H4 (cell line): ENCODE data around the gene TMEM247. TPM values are rescaled to one million over a fixed set of nuclear protein-coding genes. Genes with fewer than 3 reads are reported as not detected.
"Not testable (repeated sequence)": the region's sequence is repeated elsewhere in the genome, so short reads cannot be mapped to it uniquely, and the experiment has no call there.

ENCODE experiments used
- DNase-seq: peaks from one replicate; pipeline ENCODE4 v3.0.0-alpha.2; 2015; ENCODE audit warnings: low spot score
- total RNA-seq: library from RNA; depleted of rRNA; stranded (reverse); fragments of >200 nt; shearing (Covaris generic); gene quantifications from 2 replicates; pipeline ENCODE4 v1.2.3, GENCODE V29; 2014

The TMEM247 gene
- total RNA-seq, 1 experiment from 2014 or later = not detected

DNA sequence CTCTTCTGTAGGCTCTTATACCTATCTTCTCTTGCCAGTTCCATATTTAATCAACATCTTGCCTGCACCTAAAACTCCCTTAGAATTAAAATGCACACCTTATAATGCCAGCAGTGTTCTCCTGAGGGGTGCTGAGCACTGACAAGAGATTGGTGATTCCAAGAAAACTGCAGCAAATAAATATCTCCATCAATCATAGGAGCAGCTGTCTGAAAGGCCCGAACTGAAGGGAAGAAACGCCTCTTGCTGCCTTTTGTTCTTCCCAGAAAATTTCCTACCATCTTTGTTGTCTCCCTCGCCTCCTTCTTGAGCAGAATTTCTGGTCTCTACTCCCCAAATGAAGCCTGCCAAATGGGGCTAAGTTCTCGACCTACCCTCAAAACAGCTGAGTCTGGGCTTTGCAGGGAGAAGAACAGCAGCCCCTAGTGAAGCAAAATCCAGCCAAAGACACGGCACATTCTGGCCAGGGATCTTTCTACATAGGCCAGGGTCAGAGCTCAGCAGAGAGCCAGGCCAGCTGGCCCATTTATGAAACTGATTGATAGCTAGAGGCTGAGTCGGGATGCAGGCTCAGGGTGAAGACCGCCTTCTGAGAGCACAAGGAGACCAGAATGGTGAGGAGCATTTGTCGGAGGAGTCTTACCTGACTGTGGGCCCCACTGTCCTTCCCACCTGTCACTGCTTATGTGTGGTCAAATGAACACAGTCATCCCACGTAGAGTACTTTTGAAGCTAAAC is 20.4 kb upstream of the TMEM247 start:
- no peak for DNase-seq

DNA sequence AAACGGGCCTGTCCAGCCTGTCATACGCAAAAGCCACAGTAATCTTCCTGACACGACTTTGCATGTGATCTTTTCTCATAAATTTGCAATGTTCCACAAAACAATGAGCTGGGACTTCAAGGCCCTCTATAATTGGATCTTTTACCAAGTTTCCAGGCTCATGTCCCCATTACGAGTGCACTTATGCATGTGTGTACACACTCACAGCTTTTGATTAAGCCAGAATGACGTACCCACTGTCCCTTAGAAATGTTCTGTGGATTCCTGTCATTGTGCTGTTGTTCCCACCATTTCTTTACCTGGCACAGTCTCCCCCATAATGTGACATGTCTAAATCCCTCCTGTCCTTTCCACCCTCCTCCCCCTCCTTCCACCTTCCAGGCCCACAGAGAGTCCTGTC is 19.7 kb upstream of the TMEM247 start:
- DNase-seq = no peak

DNA sequence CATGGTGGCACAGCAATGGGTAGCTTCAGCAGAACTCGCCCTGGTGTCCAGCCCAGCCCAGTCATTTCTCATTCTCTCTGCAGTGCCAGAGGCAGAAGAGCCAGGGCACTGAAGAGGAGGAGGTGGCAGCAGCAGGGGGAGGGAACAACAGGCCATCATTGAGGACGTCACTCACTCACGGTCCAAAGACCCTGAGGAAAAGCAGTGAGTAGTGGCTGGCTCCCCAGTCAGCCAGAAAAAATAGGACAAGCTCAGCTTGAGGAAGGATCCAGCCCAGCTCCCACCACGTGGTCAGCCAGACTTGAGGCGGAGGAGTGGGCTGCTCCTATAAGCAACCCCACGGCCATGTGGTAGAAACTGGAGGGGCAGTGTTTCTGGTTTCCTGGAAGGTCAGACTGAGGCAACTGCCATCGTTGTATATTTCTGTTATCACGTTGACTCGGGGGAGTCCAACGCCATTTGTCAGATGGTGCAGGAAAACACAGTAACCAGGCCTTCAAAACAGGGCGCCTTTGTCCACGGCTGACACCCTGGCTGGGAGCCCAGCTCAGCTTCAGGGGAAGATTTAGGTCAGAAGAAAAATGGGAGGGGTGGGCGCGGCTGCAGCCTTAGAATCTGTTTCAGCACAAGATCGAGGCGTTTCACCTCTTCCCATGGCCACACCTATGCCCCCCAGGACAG is 19.0 kb upstream of the TMEM247 start:
- no peak for DNase-seq

DNA sequence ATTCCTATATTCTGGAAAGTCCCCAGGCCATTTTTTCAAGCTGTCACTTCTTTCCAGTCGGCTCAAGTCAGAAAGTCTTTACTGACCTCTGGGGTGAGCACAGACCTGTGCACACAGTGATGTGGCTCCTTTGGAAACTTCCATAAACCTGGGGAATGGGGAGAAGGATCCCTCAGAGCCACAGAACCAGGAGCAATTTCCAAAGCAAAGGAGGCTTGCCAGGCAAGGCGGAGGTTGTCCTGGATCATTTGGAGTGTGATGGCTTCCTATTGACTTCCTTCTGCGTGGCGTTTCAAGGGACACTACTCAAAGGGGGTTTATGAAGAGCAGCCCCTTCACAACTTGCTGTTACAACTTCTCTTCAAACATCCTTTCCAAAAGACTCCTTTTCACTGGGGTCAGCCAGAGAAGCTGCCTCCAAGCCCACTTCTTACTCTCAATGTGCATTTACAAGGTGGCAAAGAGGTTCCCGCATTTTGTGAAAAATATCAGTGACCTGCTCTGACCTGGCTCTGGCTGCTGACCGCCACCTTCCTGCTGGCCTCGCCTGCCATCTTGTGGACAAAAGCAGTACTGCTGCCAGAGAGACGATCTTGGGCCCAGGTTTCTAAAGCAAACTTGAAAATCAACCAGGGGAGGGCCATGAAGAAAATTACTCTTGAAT is 18.2 kb upstream of the TMEM247 start:
- DNase-seq = peak; percentile 52

DNA sequence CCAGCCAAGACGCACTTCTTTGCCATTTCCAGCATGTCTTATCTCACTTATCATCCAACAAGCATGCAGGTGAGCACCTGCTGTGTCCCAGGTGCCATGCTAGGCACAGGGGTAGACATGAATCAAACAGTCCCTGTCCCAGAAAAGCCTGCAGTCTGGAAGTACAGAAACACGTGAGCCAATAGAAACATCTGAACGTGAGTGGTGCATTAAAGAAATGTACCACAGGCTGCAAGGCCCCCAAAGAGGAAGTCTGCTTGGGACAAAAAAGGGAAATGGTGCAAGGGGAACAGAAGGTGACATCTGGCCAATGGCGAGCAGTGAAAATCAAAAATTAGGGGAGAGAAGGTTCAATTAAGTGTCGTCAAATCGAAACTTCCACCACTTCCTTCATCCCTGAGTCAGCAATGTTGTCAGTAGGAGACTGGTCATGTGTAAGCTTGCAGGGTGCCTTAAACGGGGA is 17.6 kb upstream of the TMEM247 start:
- no peak for DNase-seq

DNA sequence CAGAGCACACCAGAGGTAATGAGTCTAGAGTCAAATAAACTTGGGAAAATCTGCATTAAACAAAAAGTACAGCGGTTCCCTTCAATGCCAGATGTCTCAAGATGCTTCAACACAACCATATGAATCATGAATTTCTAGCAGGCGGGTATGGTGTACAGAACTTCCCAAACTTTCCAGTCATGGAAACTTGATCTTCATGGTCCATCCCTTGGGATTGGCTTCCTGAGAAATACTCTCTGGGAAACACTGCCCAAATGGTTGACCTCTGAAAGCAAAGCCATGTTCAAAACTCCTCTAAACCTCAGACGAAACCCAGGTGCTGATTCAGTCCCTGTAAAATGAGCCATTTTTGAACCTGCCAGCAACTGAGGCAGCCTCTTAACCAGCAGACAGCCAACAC is 16.4 kb upstream of the TMEM247 start:
- no peak for DNase-seq

DNA sequence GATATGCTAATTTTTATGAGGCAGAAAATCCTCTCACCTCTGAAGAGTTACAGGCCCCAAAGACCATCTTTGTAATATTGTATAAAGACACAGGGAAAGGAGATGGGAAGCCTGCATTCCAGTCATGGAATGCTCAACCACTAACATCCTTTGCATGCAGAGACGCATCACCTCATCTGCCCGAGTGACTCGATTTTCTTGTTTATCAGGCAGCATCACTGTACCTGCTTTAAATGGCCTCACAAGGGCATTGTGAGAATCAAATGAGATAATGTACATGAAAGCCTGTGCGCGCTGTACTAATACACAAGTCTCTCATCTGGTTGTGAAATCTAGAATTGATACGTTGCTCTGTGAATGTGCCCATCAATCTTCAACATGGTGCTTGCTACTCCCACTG is 10.2 kb upstream of the TMEM247 start:
- DNase-seq = no peak

DNA sequence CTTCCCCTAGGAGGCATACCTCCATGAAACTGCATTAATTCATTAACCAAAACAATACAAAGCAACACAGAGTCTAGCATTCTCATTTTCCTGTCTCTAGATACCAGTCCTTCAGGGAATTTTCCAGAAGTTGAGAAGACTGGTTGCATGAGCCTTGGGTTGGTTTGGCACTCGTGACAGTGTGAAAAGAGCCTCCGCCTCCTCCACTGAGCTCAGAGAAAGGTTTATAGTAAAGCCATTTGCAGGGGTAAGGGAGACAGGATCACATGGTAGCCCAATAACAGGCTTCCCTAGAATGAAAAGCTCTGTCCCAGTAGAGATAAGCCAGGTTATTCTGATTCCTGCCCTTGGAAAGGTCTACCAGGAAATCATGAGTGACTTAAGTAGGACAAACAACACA is 9.7 kb upstream of the TMEM247 start:
- no peak for DNase-seq

DNA sequence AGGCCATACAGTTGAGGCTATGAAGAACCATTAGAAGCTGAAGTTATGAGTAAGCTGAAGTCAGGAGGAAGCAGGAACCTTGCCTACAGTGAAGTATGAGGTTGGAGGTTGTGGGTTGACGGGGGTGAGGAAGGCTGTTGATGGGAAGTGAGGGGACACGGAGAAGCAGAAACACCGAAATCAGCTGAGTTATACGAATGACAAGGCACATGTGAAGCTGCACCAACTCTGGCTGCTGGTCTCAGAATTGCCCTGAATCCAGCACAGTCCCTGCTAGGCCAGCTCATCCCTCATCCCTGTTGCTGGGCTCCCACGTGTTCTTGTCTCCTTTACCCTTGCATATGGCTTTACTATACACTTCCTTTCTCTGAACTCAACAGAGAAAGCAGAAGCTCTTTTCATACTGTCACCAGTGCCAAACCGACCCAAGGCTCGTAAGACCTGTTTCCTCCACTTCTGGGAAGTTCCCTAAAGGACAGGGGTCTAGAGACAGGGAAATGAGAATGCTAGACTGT is 9.2 kb upstream of the TMEM247 start:
- DNase-seq = no peak

DNA sequence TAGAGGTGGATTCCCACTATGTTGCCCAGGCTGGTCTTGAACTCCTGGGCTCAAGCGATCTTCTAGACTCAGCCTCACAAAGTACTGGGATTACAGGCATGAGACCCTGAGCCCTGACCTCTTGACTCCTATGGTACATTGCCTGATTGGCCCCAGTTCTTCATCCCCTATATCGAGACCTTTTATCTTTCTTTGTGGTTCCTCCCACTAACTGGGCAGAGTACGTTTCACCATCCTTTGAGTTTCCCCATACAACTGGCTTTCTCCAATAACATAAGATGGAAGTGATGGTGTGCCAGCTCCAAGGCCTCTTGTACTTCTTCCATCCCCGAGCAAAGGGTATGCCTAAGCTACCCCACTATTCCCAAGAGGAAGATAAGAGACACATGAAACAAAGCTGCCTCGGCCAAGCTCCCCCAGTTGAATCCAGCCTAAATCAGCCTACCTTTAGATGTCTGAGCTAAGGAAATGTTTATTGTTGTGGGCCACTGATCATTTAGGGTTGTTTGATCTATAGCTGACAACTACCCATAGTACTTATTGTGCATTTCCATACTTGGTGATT is 8.3 kb upstream of the TMEM247 start:
- DNase-seq = no peak

DNA sequence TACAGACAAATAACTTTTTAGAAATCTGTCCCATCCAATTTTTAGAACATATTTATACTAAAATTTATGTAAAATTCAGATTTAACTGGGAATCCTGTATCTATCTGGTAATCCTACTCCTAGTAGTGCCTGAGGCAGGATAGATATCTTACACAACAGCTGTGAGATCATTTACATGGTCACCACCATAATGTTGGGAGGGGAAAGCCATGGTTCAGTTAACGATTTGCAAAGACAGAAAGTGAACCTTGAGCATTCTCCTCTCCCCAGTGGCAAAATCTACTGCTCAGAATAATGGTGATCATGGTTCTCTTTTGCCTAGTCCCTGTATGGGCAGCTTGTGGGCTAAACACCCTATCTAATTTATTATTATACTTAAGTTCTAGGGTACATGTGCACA is 7.7 kb upstream of the TMEM247 start:
- DNase-seq = no peak

DNA sequence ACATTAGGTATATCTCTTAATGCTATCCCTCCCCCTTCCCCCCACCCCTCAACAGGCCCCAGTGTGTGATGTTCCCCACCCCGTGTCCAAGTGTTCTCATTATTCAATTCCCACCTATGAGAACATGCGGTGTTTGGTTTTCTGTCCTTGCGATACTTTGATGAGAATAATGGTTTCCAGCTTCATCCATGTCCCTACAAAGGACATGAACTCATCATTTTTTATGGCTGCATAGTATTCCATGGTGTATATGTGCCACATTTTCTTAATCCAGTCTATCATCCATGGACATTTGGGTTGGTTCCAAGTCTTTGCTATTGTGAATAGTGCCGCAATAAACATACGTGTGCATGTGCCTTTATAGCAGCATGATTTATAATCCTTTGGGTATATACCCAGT is 7.2 kb upstream of the TMEM247 start:
- DNase-seq = not testable (repeated sequence)

DNA sequence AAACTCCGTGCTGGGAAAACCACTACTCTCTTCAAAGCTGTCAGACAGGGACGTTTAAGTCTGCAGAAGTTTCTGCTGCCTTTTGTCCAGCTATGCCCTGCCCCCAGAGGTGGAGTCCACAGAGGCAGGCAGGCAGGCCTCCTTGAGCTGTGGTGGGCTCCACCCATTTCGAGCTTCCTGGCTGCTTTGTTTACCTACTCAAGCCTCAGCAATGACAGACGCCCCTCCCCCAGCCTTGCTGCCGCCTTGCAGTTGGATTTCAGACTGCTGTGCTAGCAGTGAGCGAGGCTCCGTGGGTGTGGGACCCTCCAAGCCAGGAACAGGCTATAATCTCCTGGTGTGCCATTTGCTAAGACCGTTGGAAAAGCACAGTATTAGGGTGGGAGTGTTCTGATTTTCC is 1.9 kb upstream of the TMEM247 start:
- not testable (repeated sequence) for DNase-seq

DNA sequence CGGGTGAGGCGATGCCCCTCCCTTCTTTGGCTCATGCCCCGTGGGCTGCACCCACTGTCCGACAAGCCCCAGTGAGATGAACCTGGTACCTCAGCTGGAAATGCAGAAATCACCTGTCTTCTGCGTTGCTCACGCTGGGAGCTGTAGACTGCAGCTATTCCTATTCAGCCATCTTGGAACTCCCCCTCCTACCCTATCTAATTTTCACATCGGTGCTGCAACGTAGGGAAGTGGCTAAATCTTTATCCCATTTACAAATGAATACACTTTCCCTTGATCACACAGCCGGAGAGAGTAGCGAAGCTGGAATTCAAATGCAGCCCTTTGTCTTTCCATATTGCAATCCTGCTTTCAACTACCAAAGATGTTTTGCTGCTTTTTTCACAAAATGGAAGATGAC is 1.4 kb upstream of the TMEM247 start:
- DNase-seq = no peak

DNA sequence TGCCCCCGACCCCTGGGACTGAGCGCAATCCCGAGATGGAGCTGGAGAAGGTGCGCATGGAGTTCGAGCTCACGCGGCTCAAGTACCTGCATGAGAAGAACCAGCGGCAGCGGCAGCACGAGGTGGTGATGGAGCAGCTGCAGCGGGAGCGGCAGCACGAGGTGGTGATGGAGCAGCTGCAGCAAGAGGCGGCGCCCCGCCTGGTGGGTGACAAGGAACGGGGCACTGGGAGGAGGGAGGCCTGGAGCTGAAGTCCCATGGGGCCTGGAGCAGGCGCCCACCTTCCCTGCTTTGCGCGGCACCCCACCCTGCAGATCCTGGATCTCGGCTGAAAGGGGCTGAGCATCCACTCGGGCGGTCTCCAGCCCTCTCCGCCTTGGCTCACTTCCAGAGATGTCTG is 1.2 kb downstream of the TMEM247 start:
- no peak for DNase-seq

DNA sequence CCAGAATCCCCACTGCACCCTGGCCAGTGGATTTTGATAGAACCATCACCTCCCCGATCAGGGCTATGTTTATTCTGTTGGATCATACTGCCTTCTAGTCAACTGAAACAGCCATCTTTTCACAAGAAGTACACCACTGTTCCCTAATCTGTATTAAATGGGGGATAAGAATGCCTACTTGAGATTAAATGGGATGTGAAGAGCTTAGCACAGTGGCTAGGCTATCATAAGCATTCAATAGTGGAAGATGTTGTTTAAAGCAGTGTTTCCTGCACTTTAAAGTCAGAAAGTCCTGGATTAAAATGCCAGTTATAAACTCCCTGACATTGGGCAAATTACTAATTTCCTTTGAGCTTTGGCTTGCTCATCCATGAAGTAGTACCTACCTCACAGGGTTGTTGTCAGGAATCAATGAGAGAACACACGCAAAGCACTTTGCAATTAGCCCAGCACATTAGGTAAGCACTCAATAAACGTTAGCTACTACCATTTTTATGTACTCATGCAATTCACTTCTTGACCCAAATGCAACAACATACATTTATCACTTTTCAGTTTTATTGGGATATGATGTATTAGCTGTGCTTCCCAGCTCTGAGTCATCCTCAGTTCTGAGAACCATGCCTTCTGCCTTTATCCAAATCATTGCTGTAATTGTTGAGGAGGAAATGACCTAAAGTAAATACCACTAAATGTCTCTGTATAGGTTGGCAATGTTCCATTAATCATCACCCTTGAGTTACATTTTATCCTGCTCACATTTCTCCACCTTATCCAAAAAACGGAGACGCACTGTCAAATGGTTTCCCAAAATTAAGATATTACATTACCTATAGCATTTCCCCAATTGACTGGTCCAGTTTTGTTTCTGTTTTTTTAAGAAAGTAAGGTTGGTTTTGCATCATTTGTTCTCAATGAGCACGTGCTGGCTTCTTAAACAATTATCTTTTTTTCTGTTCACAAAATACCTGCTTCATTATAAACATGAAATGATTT is 2.1 kb downstream of the TMEM247 start:
- peak; percentile 62 for DNase-seq

DNA sequence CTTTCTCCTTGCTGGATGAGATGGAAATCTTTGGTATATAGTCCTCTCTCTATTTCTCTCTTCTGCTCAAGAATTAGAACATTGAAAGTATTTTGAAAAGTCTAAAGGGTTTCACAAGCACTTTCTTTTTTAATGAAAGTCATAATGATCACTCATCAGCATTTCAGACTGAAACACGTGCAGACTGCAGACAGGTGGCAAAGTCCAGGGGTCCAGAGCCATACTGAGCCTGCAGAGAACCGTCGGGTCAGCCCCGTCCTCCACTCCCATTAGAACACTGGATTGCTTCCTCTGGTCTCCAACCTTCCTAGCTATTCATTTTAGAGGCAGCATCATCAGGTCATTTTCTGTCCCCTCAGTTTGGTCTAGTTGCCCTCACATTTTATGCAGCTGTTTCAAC is 3.1 kb downstream of the TMEM247 start:
- no peak for DNase-seq

DNA sequence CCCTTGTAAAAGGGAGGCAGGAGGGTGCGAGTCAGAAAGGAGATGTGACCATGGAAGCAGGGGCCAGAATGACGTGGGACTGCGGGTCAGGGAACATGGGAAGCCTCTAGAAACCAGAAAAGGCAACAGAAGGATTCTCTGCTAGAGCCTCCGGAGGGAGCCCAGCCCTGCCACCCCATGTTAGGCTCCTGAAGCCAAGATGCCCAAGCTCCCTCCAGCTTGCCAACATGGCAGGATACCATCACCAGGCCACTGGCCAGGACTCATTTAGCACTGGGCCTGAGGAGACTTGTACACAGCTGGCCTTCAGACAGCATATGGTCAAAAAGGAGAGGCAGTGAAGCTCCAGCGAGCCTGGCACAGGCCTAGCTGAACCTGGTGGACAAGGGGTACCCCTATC is 5.6 kb downstream of the TMEM247 start:
- no peak for DNase-seq

DNA sequence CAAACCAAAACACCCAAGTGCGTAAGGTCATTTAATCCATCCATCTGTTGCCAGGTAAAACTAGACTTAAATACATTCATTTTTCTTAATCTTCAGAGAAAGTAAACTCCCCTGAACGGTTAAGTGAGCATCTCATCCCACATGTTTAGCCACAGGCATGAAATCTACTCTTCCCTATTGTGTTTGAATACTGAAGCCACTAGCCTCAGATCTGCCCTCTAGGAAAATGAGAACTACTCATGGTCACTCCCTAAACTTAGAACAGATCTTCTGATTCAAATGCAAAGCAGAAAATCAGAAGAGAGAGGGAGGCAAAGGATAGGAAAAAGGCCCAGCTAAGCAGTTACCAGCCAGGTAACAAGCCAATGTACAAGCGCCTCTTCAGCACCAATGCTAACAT is 7.1 kb downstream of the TMEM247 start:
- DNase-seq = no peak

DNA sequence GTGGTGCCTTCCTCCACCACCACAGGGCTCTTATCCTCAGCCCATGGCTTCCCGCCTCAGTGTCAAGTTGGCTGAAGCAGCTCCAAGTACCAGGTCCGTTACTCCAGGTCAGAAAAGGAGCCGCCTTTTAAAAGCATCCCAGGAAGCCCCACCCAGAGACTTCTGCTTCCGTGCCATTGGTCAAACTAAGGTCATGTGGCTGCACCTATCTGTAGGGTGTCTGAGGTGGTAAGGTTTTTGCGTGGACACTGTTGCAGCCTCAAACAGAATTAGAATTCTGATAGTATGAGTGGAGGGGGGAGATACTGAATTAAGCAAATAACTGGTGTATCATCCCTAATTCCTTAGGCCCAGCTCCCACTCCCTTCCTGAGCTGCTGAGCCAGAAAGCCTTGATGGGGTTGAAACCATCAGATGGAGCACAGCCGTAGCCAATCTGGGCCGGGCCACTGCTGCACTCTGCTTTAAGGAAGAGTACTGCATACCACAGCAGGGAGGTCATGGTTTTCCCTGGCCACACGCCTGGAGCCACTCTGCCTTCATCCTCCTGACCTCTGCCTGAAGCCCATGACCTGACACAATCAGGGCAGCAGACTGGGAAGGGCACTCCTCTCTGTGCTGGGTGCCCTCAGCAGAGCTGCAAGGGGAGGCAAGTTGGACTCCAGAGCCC is 8.4 kb downstream of the TMEM247 start:
- peak; percentile 18 for DNase-seq

DNA sequence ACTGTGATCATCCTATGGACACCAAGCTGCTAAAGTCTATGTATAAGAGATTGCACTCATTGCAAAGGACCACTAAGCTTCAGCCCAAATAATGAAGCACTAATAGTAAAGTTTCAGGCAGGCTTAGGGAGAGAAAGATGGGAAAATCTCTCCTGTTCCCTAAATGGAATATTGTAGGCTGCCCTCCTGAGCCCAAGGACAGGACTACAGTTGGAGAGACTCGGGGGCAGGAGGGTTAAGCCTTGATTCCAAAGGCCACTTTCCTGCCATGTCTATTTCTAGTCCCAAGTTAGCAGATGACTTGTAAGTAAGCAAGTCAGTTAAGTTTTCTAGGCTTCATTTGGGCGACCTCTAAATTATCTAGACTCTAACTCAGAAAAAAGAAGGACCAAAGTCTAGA is 9.0 kb downstream of the TMEM247 start:
- DNase-seq = no peak
